GM12864 (cell line): ENCODE measurements around the gene LRIG3.

Experiments
- DNase-seq: peaks from one replicate; pipeline ENCODE4 v3.0.0-alpha.2; 2011; ENCODE audit warnings: low read depth
- H3K4me3 ChIP-seq: 2 replicates; pipeline ENCODE4 v1.5.1; 2011; ENCODE audit warnings: mild to moderate bottlenecking, low read depth, low read length, control low read depth
- CTCF ChIP-seq: IDR thresholded peaks from 2 replicates; pipeline ENCODE4 v1.5.1; 2011; ENCODE audit warnings: low read depth, mild to moderate bottlenecking, moderate library complexity, low read length, control low read depth, inconsistent platforms; ENCODE audit errors: missing control alignments

LRIG3 gene

DNA sequence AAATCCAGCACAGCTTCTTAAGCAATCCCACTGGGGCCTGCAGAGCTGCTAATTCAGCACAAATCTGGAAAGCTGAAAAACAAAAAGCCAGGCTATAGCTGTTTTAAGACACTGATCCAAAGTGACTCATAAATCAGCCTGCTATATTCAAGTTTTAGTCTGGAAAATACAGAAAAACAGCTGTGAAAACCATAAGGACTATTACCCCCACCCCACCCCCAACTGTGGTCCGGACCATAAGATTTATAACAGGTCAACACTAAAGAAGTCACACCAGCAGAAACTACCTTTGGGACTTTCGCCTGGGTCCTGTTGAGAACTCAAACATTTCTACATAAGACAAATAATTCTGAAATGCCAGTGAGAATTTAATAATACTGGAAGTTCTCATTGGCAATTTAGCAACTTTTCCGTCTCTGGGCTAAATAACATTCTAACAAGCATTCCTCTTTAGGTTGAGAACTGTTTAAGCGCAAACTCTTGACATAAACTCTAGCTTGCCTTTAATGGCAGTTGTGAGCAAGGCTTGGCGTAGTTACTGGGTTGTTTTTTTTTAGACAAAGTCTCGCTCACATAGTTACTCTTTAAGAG lies 3.3 kb downstream of the LRIG3 start:
- H3K4me3 ChIP-seq: no peak overlapping the region
- DNase-seq: no peak
- TF ChIP-seq CTCF: no peak

GRCh38 chr12:58916161-58916621 lies 4.1 kb downstream of the LRIG3 start:
- no peak for TF ChIP-seq CTCF
- H3K4me3 ChIP-seq: no peak overlapping the region
- no peak for DNase-seq

DNA sequence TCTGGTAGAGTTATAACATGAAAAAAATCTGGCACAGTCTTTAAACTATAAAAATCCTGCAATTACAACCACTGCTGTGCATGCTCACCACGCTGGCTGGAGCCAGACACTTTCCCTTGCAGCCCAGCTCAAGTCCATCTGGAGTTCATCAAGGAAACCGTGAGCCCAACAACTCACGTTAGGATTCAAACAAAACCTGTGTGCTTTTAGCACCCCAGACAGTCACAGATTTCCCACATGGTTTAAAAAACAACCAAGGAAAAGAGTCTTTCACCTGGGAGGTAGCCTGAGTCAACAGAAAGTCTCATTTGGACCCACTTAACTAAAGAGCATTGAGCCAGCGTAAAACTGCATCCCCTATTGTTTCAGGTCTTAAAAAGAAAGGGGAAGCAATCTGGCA lies 4.7 kb downstream of the LRIG3 start:
- TF ChIP-seq CTCF: no peak
- no peak for DNase-seq
- no peak overlapping the region for H3K4me3 ChIP-seq

DNA sequence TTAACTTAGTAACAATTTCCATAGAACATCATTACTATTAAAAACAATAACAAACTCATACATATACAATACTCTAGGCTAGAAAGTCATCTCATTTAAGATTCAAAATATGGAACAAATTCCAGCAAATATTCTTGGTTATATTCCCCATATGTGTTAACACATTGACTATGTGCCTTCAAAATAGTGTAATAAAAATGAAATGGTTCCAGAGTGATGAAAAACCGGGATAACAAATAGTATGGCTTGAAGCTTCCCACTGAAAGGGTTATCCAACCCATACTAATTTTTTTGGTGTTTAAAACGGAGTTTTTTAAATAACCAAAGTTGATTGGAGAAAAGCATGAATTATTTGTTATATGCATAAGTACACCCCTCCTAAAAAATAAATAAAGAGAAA lies 5.3 kb downstream of the LRIG3 start:
- DNase-seq: no peak
- H3K4me3 ChIP-seq: no peak overlapping the region
- no peak for TF ChIP-seq CTCF

GRCh38 chr12:58914457-58914856 lies 5.8 kb downstream of the LRIG3 start:
- no peak for TF ChIP-seq CTCF
- H3K4me3 ChIP-seq: no peak overlapping the region
- no peak for DNase-seq

- TF ChIP-seq CTCF: no peak
- no peak overlapping the region for H3K4me3 ChIP-seq
- no peak for DNase-seq
These were observed 12.9 kb downstream of the LRIG3 start for GRCh38 chr12:58907391-58907790.

- TF ChIP-seq CTCF: no peak
- no peak overlapping the region for H3K4me3 ChIP-seq
- DNase-seq: no peak
These were observed 13.4 kb downstream of the LRIG3 start for GRCh38 chr12:58906917-58907316.
